Natural killer cell (primary cell): ENCODE measurements around the gene ST6GALNAC4. TPM values are rescaled to one million over a fixed set of nuclear protein-coding genes. Genes with fewer than 3 reads are reported as not detected.

Experiments used
- ATAC-seq, 3 donors: fragments of 150-1000 bp in 2 of 3; fragments of 200-7000 bp in 1 of 3; cut with Tn5 transposase; 1 replicate in 1 of 3; 2 replicates in 2 of 3; pipeline ENCODE4 v1.10.0; 2021; ENCODE audit warnings: mild to moderate bottlenecking in 2 of 3, moderate library complexity in 2 of 3
- DNase-seq, 2 donors: peaks; one replicate each; pipeline versions ENCODE4 v3.0.0 to v3.0.0-alpha.2; 2013 to 2021; ENCODE audit warnings: mixed read lengths in 1 of 2
- H3K27ac ChIP-seq: one replicate; pipeline ENCODE4 v1.5.1; 2013; ENCODE audit warnings: mild to moderate bottlenecking, low read length
- H3K27me3 ChIP-seq: one replicate; pipeline ENCODE4 v1.6.1; 2013; ENCODE audit warnings: low read length; ENCODE audit not compliant: control insufficient read depth, insufficient read depth
- H3K36me3 ChIP-seq: one replicate; pipeline ENCODE4 v1.6.1; 2013; ENCODE audit warnings: low read length; ENCODE audit not compliant: control insufficient read depth, insufficient read depth
- H3K4me1 ChIP-seq: one replicate; pipeline ENCODE4 v1.6.1; 2013; ENCODE audit warnings: low read length; ENCODE audit not compliant: control insufficient read depth, insufficient read depth
- H3K4me3 ChIP-seq: one replicate; pipeline ENCODE4 v1.5.1; 2013; ENCODE audit warnings: low read length
- H3K9me3 ChIP-seq: one replicate; pipeline ENCODE4 v1.6.1; 2013; ENCODE audit warnings: low read length; ENCODE audit not compliant: control insufficient read depth, insufficient read depth
- H3K27ac Mint-ChIP-seq, 2 donors: one replicate each; pipeline ENCODE4 v1.8.0; 2022; ENCODE audit warnings: mild to moderate bottlenecking in 2 of 2, mixed read lengths in 2 of 2, moderate library complexity in 1 of 2
- H3K27me3 Mint-ChIP-seq, 2 donors: one replicate each; pipeline ENCODE4 v1.8.0; 2022; ENCODE audit warnings: low read depth in 2 of 2, mixed read lengths in 2 of 2
- H3K36me3 Mint-ChIP-seq: one replicate; pipeline ENCODE4 v1.8.0; 2022; ENCODE audit warnings: mixed read lengths
- H3K4me1 Mint-ChIP-seq, 2 donors: one replicate each; pipeline ENCODE4 v1.8.0; 2022; ENCODE audit warnings: mixed read lengths in 2 of 2
- H3K4me3 Mint-ChIP-seq: one replicate; pipeline ENCODE4 v1.8.0; 2022; ENCODE audit warnings: mild to moderate bottlenecking, moderate library complexity, mixed read lengths
- H3K9me3 Mint-ChIP-seq, 2 donors: one replicate each; pipeline ENCODE4 v1.8.0; 2022; ENCODE audit warnings: mixed read lengths in 2 of 2
- WGBS: methylation state at CpG from one replicate; pipeline ENCODE4 v1.1.7; 2013; ENCODE audit warnings: missing lambda C conversion rate; ENCODE audit not compliant: insufficient coverage; 5-methylcytosine and 5-hydroxymethylcytosine counted together
- intact Hi-C: fragments of 100-400 bp; cut with micrococcal nuclease; formaldehyde crosslinking; loops from one replicate; pipeline ENCODE4 v1.14.2; 2022
- total RNA-seq, 4 donors: library from RNA; stranded (reverse); fragments of 120-200 nt in 1 of 4; gene quantifications; one replicate each; pipeline versions ENCODE4 v1.2.3 to v1.2.4, GENCODE V29; 2013 to 2022
- TF ChIP-seq, protein P1 (sequence below): fragments of 200-600 bp; IDR thresholded peaks from one replicate; pipeline ENCODE4 v1.8.0; 2022; ENCODE audit warnings: antibody characterized with exemption

ST6GALNAC4 gene
- total RNA-seq, 3 donors from 2014 or later (not counting 1 experiment from before 2014, with no cell fraction given) = 18.8 to 33.0 (median 20.4) TPM

DNA sequence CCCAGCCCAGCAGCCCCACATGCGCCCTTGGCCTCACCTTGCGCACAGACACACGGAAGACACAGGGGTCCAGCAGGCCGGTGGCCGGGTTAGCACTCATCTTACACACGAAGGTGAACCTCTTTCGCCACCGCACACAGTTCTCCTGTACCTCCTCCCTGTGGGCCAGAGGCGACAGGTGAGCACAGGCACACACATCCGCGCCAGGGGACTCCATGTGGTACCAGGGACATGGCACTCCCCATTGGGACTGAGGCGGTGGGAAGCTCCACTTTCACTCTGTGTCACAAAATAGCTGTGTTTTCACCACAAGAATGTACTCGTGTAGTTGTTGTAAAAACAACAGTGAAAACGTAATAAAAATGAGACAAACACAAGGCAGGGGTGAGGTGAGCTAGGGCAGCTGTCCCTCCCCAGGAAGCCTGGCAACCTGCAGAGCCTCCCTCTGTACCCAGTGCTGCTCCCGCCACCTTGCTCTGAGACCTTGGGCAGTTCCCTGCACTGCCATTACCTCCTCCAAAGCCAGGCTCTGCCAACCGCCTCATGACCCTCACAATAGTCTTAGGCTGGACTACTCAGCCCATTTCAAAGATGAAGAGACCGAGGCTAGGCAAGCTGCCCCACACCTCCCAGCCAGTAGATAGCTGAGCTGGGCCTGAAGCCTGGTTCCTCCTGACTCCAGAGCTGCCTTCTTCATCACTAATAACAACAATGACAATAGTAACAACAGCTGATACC, 37.1 kb upstream of the ST6GALNAC4 start:
- Histone ChIP-seq H3K36me3 (no peaks in the 10 kb centered on the region), H3K27me3 (no peaks in the 10 kb centered on the region), H3K4me3 (no peak overlapping the region), H3K4me1 (peaks cover 23% of the 10 kb centered on the region), H3K27ac (no peak overlapping the region), H3K9me3 (no peaks in the 10 kb centered on the region)
- Mint-ChIP-seq H3K27me3 (no peaks in the 10 kb centered on the region), H3K27ac (no peak overlapping the region), H3K4me1 (peaks cover 5 to 7% of the 10 kb centered on the region in 2 donors), H3K36me3 (no peaks in the 10 kb centered on the region), H3K9me3 (no peaks in the 10 kb centered on the region), H3K4me3 (no peak overlapping the region)
- 89% methylated on average over 17 of the region's 17 CpGs for WGBS
- intact Hi-C loops = no loop called here
- ATAC-seq (no peak), DNase-seq (no peak)
- TF ChIP-seq, protein P1, sequence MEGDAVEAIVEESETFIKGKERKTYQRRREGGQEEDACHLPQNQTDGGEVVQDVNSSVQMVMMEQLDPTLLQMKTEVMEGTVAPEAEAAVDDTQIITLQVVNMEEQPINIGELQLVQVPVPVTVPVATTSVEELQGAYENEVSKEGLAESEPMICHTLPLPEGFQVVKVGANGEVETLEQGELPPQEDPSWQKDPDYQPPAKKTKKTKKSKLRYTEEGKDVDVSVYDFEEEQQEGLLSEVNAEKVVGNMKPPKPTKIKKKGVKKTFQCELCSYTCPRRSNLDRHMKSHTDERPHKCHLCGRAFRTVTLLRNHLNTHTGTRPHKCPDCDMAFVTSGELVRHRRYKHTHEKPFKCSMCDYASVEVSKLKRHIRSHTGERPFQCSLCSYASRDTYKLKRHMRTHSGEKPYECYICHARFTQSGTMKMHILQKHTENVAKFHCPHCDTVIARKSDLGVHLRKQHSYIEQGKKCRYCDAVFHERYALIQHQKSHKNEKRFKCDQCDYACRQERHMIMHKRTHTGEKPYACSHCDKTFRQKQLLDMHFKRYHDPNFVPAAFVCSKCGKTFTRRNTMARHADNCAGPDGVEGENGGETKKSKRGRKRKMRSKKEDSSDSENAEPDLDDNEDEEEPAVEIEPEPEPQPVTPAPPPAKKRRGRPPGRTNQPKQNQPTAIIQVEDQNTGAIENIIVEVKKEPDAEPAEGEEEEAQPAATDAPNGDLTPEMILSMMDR = no peak

DNA sequence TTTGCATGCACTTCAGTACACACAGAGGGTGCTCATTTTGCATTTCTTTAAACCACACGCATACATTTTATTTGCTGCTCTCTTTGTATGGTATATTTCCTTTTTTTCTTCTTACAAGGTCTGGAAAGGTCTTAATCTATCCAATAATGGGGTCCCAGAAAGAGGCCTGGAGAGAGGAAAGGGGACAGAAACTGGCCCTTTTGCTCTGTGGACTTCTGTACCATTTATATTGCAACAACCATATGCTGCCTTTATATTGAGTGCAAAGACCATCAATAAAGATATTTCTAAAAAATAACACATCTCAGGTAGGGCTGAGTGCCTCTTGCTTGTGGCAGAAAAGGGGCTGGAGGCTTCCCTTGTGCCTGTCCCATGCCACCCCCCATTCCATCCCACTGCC, 36.3 kb upstream of the ST6GALNAC4 start:
- H3K9me3 Mint-ChIP-seq = no peaks in the 10 kb centered on the region
- DNase-seq (no peak), ATAC-seq (no peak)
- whole genome bisulfite sequencing = no CpG with 5 or more reads among the region's 1 CpG
- H3K36me3 Mint-ChIP-seq = no peaks in the 10 kb centered on the region
- Histone ChIP-seq H3K4me1 (peaks cover 23% of the 10 kb centered on the region), H3K27ac (no peak overlapping the region), H3K4me3 (no peak overlapping the region), H3K9me3 (no peaks in the 10 kb centered on the region), H3K27me3 (no peaks in the 10 kb centered on the region), H3K36me3 (peaks cover 3% of the 10 kb centered on the region)
- no peak overlapping the region for H3K4me3 Mint-ChIP-seq
- peaks cover 5 to 7% of the 10 kb centered on the region in 2 donors for H3K4me1 Mint-ChIP-seq
- no peaks in the 10 kb centered on the region for H3K27me3 Mint-ChIP-seq
- intact Hi-C loops = no loop called here
- TF ChIP-seq, protein P1 = no peak
- no peak overlapping the region for H3K27ac Mint-ChIP-seq

DNA sequence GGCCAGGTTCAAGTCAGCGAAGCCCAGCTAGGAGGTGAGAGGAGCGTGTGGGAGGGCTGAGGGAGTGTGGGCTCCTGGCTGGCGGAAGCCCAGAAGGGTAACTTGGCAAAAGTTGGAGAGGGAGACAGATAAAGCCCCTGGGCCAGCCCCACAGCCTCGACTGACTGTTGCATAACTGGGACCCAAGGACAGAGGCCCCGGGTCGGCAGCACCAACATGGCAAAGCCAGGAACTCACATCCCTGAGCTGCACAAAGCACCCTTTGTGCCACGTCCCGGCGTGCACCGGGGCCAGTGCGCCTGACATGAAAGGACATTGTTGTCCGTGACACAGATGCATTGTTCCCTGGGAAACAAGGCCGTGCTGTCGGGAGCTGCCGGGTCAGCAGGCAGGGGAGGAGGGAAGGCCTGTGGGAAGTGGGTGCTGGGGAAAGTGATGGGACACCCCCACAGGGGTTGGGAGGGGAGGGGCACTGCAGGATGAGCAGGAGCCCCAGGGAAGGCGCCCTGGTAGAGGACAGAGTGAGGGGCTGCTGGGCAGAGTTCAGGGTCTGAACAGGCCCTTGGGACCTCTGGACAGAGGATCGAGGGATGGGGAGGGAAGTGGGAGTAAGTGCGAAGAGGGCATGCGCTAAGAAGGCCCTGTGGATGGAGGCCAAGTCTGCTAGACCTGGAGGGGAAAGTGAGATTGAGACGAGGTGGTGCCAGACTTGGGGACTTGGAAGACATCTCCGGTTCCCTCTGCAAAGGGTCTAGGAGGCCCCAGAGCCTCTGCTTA, 33.9 kb upstream of the ST6GALNAC4 start:
- H3K36me3 Mint-ChIP-seq = no peaks in the 10 kb centered on the region
- H3K27ac Mint-ChIP-seq = no peak overlapping the region
- 93% methylated on average over 21 of the region's 21 CpGs for WGBS
- H3K27me3 Mint-ChIP-seq = no peaks in the 10 kb centered on the region
- no peaks in the 10 kb centered on the region for H3K9me3 Mint-ChIP-seq
- H3K4me3 Mint-ChIP-seq = no peak overlapping the region
- Histone ChIP-seq H3K27me3 (no peaks in the 10 kb centered on the region), H3K27ac (no peak overlapping the region), H3K36me3 (peaks cover 5% of the 10 kb centered on the region), H3K4me1 (peaks cover 19% of the 10 kb centered on the region), H3K9me3 (no peaks in the 10 kb centered on the region), H3K4me3 (no peak overlapping the region)
- no peak for DNase-seq
- TF ChIP-seq, protein P1 = no peak
- ATAC-seq = no peak
- intact Hi-C loops = no loop called here
- peaks cover 5 to 6% of the 10 kb centered on the region in 2 donors for H3K4me1 Mint-ChIP-seq
